Measurements from ENCODE around the gene BIN1.

BIN1 gene

GRCh38 chr2:127047716-127048617 lies 59.0 kb downstream of the BIN1 start:
- Histone ChIP-seq H3K27me3 (peaks cover 0 to 4% of the 10 kb centered on the region in 2 donors), H3K27ac (no peak overlapping the region), H3K36me3 (peaks cover 0 to 12% (median 0%) of the 10 kb centered on the region in 3 donors), H3K4me1 (peaks cover 0 to 7% (median 0%) of the 10 kb centered on the region in 4 donors), H3K9me3 (no peaks in the 10 kb centered on the region), H3K4me3 (no peak overlapping the region)
- no peak for DNase-seq
- TF ChIP-seq CTCF (IDR thresholded peaks at IDR 0.05): no peak
- intact Hi-C loops (cut with DNase I; ENCODE audit: low total_unique reads): no loop called here

GRCh38 chr2:127047054-127047453 lies 59.9 kb downstream of the BIN1 start:
- intact Hi-C loops (cut with DNase I; ENCODE audit: low total_unique reads): no loop called here
- no peak for DNase-seq
- H3K4me1 ChIP-seq: peaks cover 0 to 7% (median 0%) of the 10 kb centered on the region in 4 donors
- TF ChIP-seq CTCF (IDR thresholded peaks at IDR 0.05): no peak
- no peaks in the 10 kb centered on the region for H3K9me3 ChIP-seq
- peaks cover 0 to 4% of the 10 kb centered on the region in 2 donors for H3K27me3 ChIP-seq
- H3K27ac ChIP-seq: no peak overlapping the region
- peaks cover 0 to 12% (median 0%) of the 10 kb centered on the region in 3 donors for H3K36me3 ChIP-seq
- H3K4me3 ChIP-seq: no peak overlapping the region

GRCh38 chr2:127046579-127046978 lies 60.4 kb downstream of the BIN1 start:
- H3K4me1 ChIP-seq: peaks cover 0 to 7% (median 0%) of the 10 kb centered on the region in 4 donors
- intact Hi-C loops (cut with DNase I; ENCODE audit: low total_unique reads): no loop called here
- no peak overlapping the region for H3K4me3 ChIP-seq
- DNase-seq: no peak
- peaks cover 0 to 4% of the 10 kb centered on the region in 2 donors for H3K27me3 ChIP-seq
- H3K27ac ChIP-seq: no peak overlapping the region
- peaks cover 0 to 12% (median 0%) of the 10 kb centered on the region in 3 donors for H3K36me3 ChIP-seq
- H3K9me3 ChIP-seq: no peaks in the 10 kb centered on the region
- no peak for TF ChIP-seq CTCF (IDR thresholded peaks at IDR 0.05)

- peak in 1 of 2 donors; percentile 63 for DNase-seq
- Histone ChIP-seq H3K4me1 (peaks cover 0 to 7% (median 0%) of the 10 kb centered on the region in 4 donors), H3K9me3 (no peaks in the 10 kb centered on the region), H3K27ac (no peak overlapping the region), H3K36me3 (peaks cover 0 to 12% (median 0%) of the 10 kb centered on the region in 3 donors), H3K4me3 (no peak overlapping the region), H3K27me3 (peaks cover 0 to 4% of the 10 kb centered on the region in 2 donors)
- TF ChIP-seq CTCF (IDR thresholded peaks at IDR 0.05): no peak
- intact Hi-C loops (cut with DNase I; ENCODE audit: low total_unique reads): no loop called here
Observed at GRCh38 chr2:127045792-127046501, 61.0 kb downstream of the BIN1 start.

GRCh38 chr2:127044977-127045661 lies 61.8 kb downstream of the BIN1 start:
- no peak for TF ChIP-seq CTCF (IDR thresholded peaks at IDR 0.05)
- H3K9me3 ChIP-seq: no peaks in the 10 kb centered on the region
- DNase-seq: no peak
- peaks cover 0 to 3% (median 0%) of the 10 kb centered on the region in 4 donors for H3K4me1 ChIP-seq
- peaks cover 0 to 4% of the 10 kb centered on the region in 2 donors for H3K27me3 ChIP-seq
- H3K27ac ChIP-seq: no peak overlapping the region
- peaks cover 0 to 12% (median 0%) of the 10 kb centered on the region in 3 donors for H3K36me3 ChIP-seq
- intact Hi-C loops (cut with DNase I; ENCODE audit: low total_unique reads): no loop called here
- H3K4me3 ChIP-seq: no peak overlapping the region
